Measurements from ENCODE around the gene MAP3K13. TPM values are rescaled to one million over a fixed set of nuclear protein-coding genes. Genes with fewer than 3 reads are reported as not detected.

Gene MAP3K13
- total RNA-seq, 3 donors from 2014 or later (not counting 1 experiment from before 2014, with no cell fraction given): 3.3 to 11.8 (median 9.8) TPM

DNA sequence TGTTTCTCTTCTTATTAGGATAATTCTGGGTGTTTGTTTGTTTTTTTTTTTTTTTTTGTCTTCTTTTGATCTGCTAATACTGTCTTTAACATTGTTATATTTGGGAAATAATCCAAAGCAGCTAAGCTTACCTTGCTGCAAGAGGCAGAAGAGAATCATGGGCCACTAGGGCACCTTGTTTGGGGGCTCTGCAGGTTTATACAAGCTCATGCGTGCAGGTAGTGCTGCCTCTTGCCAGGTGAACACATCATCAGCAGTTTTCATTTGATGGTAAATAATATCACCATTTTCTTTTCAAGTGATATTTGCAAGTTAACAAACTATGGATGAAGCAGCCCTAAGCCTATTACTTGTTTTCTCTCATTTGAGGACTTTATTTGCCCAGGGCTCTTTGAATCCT lies 37.9 kb downstream of the MAP3K13 start:
- Histone ChIP-seq H3K9me3 (ENCODE audit: control insufficient read depth, insufficient read depth, low read length) (no peaks in the 10 kb centered on the region), H3K36me3 (ENCODE audit: control insufficient read depth, insufficient read depth, low read length) (no peaks in the 10 kb centered on the region), H3K4me3 (ENCODE audit: low read length) (no peak overlapping the region), H3K4me1 (ENCODE audit: control insufficient read depth, insufficient read depth, low read length) (no peaks in the 10 kb centered on the region), H3K27me3 (ENCODE audit: control insufficient read depth, insufficient read depth, low read length) (no peaks in the 10 kb centered on the region), H3K27ac (ENCODE audit: low read length) (no peak overlapping the region)
- ATAC-seq (no peak), DNase-seq (no peak)
- H3K9me3 Mint-ChIP-seq: no peaks in the 10 kb centered on the region
- intact Hi-C loops (cut with micrococcal nuclease): no loop called here
- no CpG with 5 or more reads among the region's 1 CpG for WGBS (ENCODE audit: insufficient coverage)
- H3K27ac Mint-ChIP-seq: no peak overlapping the region
- H3K4me1 Mint-ChIP-seq: no peaks in the 10 kb centered on the region
- TF ChIP-seq, protein P1, sequence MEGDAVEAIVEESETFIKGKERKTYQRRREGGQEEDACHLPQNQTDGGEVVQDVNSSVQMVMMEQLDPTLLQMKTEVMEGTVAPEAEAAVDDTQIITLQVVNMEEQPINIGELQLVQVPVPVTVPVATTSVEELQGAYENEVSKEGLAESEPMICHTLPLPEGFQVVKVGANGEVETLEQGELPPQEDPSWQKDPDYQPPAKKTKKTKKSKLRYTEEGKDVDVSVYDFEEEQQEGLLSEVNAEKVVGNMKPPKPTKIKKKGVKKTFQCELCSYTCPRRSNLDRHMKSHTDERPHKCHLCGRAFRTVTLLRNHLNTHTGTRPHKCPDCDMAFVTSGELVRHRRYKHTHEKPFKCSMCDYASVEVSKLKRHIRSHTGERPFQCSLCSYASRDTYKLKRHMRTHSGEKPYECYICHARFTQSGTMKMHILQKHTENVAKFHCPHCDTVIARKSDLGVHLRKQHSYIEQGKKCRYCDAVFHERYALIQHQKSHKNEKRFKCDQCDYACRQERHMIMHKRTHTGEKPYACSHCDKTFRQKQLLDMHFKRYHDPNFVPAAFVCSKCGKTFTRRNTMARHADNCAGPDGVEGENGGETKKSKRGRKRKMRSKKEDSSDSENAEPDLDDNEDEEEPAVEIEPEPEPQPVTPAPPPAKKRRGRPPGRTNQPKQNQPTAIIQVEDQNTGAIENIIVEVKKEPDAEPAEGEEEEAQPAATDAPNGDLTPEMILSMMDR (IDR thresholded peaks at IDR 0.05): no peak
- no peaks in the 10 kb centered on the region for H3K36me3 Mint-ChIP-seq
- H3K4me3 Mint-ChIP-seq: no peak overlapping the region
- peaks cover 0 to 4% of the 10 kb centered on the region in 2 donors for H3K27me3 Mint-ChIP-seq (ENCODE audit: low read depth in 2 of 2)

DNA sequence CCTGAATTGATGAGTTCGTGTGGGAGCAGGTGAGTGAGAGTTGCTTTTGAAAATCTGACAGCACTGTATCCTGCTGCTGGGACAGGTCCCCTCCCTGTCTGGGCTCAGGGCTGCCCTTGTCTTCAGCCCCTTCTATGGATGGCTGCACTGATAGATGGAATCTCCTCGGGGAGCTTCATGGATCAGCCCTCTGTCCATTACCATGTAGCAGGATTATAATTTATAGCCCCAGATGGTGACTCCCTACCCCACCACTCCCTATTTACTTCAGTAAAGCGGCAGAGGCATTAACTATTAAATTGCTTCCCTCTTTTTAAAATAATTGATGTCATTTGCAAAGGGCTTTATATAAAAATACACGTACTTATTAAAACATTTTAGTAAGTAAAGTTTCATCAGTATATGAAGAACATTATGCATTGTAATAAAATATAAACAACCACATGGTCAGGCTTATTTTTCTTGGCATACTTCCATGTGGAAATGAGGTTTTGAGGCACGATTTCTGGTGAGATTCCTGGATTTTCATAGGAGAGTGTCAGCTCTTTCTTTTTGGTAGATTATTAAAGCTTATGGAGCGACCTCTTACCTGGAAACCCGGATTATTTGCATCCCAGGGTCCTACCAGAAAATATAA lies 38.5 kb downstream of the MAP3K13 start:
- H3K36me3 Mint-ChIP-seq: no peaks in the 10 kb centered on the region
- TF ChIP-seq, protein P1 (IDR thresholded peaks at IDR 0.05): no peak
- Histone ChIP-seq H3K9me3 (ENCODE audit: control insufficient read depth, insufficient read depth, low read length) (no peaks in the 10 kb centered on the region), H3K27me3 (ENCODE audit: control insufficient read depth, insufficient read depth, low read length) (no peaks in the 10 kb centered on the region), H3K4me3 (ENCODE audit: low read length) (no peak overlapping the region), H3K36me3 (ENCODE audit: control insufficient read depth, insufficient read depth, low read length) (no peaks in the 10 kb centered on the region), H3K27ac (ENCODE audit: low read length) (no peak overlapping the region), H3K4me1 (ENCODE audit: control insufficient read depth, insufficient read depth, low read length) (no peaks in the 10 kb centered on the region)
- no peak overlapping the region for H3K27ac Mint-ChIP-seq
- no peak for ATAC-seq
- H3K4me3 Mint-ChIP-seq: no peak overlapping the region
- WGBS (ENCODE audit: insufficient coverage): 56% methylated on average over 3 of the region's 7 CpGs
- intact Hi-C loops (cut with micrococcal nuclease): no loop called here
- no peaks in the 10 kb centered on the region for H3K9me3 Mint-ChIP-seq
- no peak for DNase-seq
- no peaks in the 10 kb centered on the region for H3K4me1 Mint-ChIP-seq
- peaks cover 0 to 4% of the 10 kb centered on the region in 2 donors for H3K27me3 Mint-ChIP-seq (ENCODE audit: low read depth in 2 of 2)

DNA sequence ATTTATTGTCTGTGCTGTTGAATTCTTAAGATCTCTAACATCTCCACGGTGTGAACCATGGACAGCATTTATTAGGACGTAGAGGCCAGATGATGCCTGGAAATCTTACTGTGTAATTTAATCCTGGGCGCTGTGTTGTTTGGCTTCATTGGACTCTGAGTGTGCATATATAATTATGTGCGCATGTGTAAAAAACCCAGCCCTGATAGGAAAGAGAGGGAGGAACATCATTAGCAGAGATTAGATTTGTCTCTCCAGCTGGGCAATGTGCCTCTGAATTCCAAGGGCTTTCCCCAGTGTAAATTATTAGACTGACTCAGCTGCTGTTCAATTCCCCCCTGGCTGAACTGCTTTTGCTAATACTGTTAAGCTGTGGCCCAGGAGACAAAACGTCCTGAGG lies 39.6 kb downstream of the MAP3K13 start:
- H3K9me3 Mint-ChIP-seq: no peaks in the 10 kb centered on the region
- peaks cover 2% of the 10 kb centered on the region for H3K27me3 ChIP-seq (ENCODE audit: control insufficient read depth, insufficient read depth, low read length)
- ATAC-seq (no peak), DNase-seq (no peak)
- H3K36me3 ChIP-seq (ENCODE audit: control insufficient read depth, insufficient read depth, low read length): no peaks in the 10 kb centered on the region
- peaks cover 0 to 7% of the 10 kb centered on the region in 2 donors for H3K27me3 Mint-ChIP-seq (ENCODE audit: low read depth in 2 of 2)
- H3K4me3 ChIP-seq (ENCODE audit: low read length): no peak overlapping the region
- no peak overlapping the region for H3K4me3 Mint-ChIP-seq
- no peaks in the 10 kb centered on the region for H3K4me1 ChIP-seq (ENCODE audit: control insufficient read depth, insufficient read depth, low read length)
- TF ChIP-seq, protein P1 (IDR thresholded peaks at IDR 0.05): no peak
- H3K27ac ChIP-seq (ENCODE audit: low read length): no peak overlapping the region
- H3K27ac Mint-ChIP-seq: no peak overlapping the region
- no peaks in the 10 kb centered on the region for H3K36me3 Mint-ChIP-seq
- H3K4me1 Mint-ChIP-seq: no peaks in the 10 kb centered on the region
- H3K9me3 ChIP-seq (ENCODE audit: control insufficient read depth, insufficient read depth, low read length): no peaks in the 10 kb centered on the region
- intact Hi-C loops (cut with micrococcal nuclease): no loop called here
- 85% methylated on average over 5 of the region's 5 CpGs for WGBS (ENCODE audit: insufficient coverage)

DNA sequence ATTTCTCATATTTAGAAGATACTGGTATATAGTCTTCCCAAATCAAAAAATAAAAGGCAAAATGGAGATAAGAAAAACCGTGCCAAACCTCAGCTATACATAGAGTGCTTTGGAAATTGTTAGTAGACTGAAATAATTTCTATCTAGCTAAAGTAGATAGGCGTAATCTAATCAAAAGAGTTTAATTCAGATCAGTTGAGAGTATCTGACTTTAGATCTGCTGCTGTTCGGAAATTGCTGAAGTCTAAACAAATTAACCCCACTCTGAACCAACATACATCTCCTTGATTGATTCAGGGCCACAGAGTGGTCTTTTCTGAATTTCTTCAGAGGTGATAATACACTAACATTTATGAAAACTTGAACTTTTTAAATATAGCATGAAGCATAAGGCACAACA lies 40.1 kb downstream of the MAP3K13 start:
- Histone ChIP-seq H3K4me1 (ENCODE audit: control insufficient read depth, insufficient read depth, low read length) (no peaks in the 10 kb centered on the region), H3K9me3 (ENCODE audit: control insufficient read depth, insufficient read depth, low read length) (no peaks in the 10 kb centered on the region), H3K36me3 (ENCODE audit: control insufficient read depth, insufficient read depth, low read length) (no peaks in the 10 kb centered on the region), H3K27me3 (ENCODE audit: control insufficient read depth, insufficient read depth, low read length) (peaks cover 2% of the 10 kb centered on the region), H3K27ac (ENCODE audit: low read length) (no peak overlapping the region), H3K4me3 (ENCODE audit: low read length) (no peak overlapping the region)
- Mint-ChIP-seq H3K4me3 (no peak overlapping the region), H3K27ac (no peak overlapping the region), H3K9me3 (no peaks in the 10 kb centered on the region), H3K4me1 (no peaks in the 10 kb centered on the region), H3K27me3 (ENCODE audit: low read depth in 2 of 2) (peaks cover 0 to 7% of the 10 kb centered on the region in 2 donors), H3K36me3 (no peaks in the 10 kb centered on the region)
- 78% methylated on average over 2 of the region's 3 CpGs for WGBS (ENCODE audit: insufficient coverage)
- TF ChIP-seq, protein P1 (IDR thresholded peaks at IDR 0.05): no peak
- DNase-seq: no peak
- intact Hi-C loops (cut with micrococcal nuclease): no loop called here
- no peak for ATAC-seq
